ENCODE results near the gene TNFRSF12A.

- no peak for TF ChIP-seq CTCF (IDR thresholded peaks at IDR 0.05)
- no peak for TF ChIP-seq POLR2AphosphoS5 (IDR thresholded peaks at IDR 0.05; ENCODE audit: low read depth, low read length)
- no peak for TF ChIP-seq SIN3A (IDR thresholded peaks at IDR 0.05; ENCODE audit: borderline replicate concordance, insufficient read depth, low read depth, low read length)
- no peak for TF ChIP-seq TCF7L2 (IDR thresholded peaks at IDR 0.05; ENCODE audit: low read depth, low read length)
Observed at GRCh38 chr16:3054965-3055733, 35.0 kb downstream of the TNFRSF12A start.
